Stimulated activated CD8-positive, alpha-beta memory T cell treated with anti-CD3 and anti-CD28 coated beads, Interleukin-12 subunit alpha, Interleukin-12 subunit beta, amount 100 ng/mL, for 4 hours (primary cell): ENCODE measurements around the gene C11orf91.
"Not testable (repeated sequence)": the region's sequence is repeated elsewhere in the genome, so short reads cannot be mapped to it uniquely, and the experiment has no call there.

Experiments used
- DNase-seq: peaks from one replicate; pipeline ENCODE4 v3.0.0-alpha.2; 2020; ENCODE audit warnings: low read depth

Gene C11orf91

DNA sequence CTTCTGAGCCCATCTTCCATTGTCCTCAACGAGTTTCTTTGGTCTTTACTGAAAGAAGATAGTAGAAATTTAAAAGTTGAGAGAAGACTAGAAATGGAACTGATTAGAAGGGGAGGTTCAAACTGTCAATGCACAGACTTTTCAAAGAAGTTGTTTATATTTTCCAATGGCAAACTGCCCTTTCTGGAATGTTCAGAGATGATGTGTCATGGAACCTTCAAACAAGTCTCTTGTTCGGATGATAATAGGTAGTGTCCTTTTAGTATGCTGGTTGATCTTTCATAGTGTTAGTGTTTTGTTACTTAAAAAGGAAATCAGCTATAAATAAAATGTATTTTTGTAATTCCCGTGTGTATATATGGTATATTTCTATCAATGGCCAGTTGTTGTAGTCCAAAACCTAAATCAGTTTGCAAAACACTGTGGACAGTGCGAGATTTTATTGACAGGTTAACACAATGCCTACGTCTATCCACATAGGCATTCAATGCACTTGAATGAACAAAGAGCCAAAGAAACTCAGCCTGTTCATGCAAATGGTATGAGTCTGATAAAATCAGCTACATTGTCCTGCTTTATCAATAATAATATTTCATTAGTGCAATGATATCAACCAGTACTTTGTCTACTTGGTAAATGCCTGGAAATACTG is 30.9 kb downstream of the C11orf91 start:
- DNase-seq, result no peak

DNA sequence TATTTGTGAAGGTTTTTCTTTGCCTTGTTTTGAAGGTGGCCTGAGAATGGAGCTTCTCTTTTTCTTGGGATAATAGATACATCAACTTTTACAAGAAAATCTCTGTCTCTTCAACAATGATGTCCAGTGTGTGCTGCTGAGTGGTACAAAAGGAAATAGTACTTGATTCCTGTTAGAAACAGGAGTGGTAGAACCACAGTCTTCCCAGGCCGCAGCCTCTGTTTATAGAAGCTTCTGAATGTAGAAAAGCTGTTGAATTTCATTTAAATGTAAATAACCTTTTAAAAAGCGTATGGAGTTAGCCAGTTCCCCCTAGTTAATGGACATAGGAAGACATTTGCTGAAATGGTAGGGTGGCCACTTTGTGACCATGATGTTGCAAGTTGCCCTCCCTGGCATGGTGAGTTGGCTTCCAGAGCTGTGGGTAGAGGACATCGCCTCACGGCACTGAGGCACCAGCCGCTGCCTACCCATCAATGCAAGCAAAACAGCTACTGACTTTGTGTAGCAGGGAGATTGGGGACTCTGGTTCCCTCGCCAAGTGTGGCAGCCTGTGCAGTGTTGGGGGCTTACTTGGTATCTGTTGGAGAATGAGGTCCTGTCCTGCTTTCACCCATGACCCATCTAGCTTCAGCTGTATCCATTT is 31.6 kb downstream of the C11orf91 start:
- no peak for DNase-seq

GRCh38 chr11:33668468-33668825 is 32.2 kb downstream of the C11orf91 start:
- no peak for DNase-seq

DNA sequence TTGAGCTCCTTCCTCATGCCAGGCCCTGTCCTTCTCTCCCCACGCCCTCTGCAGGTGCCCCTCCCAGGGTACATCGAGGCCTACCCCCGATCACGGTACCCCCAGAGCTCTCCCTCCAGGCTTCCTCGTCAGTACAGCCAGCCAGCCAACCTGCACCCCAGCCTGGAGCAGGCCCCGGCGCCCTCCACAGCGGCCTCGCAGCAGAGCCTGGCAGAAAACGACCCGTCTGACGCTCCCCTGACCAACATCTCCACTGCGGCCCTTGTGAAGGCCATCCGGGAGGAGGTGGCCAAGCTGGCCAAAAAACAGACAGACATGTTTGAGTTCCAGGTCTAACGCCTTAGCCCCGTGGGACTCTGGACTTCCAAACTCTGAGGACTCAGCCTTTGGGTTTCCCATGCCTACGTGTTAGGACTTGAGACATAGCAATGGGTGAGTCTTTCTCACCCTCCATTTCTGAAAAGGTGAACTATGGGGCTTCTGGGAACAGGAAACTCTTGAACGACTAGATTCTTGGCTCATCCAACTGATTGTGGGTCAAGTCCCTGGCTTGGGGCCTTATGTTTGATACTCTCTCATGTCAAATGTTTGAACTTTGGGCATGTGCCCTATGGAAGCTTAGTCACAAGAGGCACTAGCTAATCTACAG is 32.7 kb downstream of the C11orf91 start:
- no peak for DNase-seq

DNA sequence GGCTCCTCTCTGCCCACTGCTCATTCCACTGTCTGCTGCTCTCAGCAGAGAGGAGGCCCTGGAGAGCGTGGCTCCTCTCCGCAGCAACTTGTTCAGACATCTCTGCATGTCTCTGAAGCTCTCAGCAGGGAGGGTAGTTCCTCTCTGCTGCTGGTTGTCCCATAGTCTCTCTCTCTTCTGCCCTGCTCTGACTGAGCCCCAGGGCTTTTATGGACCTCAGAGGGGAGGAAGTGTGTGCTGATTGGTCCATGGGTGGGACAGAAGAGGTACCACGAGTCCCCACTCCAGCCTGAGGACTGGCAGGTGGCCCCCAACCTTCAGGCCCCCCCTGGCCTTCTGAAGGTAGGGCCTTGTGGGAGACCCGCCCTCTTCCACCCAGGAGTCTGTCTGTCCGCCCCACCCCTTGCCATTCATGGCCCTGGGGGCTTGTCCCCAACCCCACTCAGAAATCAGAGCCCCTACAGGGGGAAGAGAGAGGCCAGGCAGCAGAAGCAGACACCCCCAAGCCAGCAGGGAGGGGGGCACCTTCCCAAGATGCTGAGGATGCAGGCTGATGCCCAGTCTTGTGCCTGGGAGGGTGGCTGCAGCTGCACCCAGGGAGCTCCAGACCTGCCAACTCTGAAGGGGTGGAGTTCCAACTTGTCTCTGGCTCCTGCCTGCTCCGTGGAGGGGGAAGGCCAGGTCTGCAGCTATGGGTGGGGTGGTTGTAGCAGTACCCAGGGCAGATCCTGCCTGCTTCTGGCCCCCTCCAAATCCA is 35.1 kb downstream of the C11orf91 start:
- DNase-seq, result no peak

- DNase-seq, result no peak
These were observed 35.8 kb downstream of the C11orf91 start for GRCh38 chr11:33664827-33665226.

DNA sequence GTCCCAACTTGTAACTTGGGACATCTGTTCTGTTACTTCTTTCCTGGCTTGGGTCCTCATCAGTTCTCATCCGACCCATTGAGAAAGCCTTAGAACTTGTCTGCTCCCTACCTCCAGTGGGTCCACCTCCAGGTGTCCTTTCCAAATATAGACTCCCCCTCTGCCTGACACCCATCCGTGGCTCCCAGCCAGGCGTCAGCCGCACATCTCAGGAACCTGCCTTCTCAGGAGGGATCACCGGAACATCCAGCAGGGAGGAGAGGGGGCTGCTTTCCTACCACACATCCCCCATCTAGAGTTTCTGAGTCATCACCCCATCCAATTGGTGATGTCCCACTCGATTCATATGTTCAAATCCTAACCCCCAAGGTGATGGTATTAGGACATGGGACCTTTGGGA is 36.5 kb downstream of the C11orf91 start:
- DNase-seq, result no peak

GRCh38 chr11:33663121-33663520 is 37.5 kb downstream of the C11orf91 start:
- no peak for DNase-seq

DNA sequence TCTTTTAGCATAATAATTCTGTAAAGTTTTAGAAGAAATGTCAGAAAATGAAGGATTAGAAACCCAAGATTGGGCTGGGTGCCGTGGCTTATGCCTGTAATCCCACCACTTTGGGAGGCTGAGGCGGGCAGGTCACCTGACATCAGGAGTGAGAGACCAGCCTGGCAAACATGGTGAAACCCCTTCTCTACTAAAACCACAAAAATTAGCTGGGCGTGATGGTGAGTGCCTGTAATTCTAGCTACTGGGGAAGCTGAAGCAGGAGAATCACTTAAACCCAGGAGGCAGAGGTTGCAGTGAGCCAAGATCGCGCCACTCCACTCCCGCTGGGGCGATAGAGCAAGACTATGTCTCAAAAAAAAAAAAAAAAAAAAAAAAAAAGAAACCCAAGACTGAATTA is 39.1 kb downstream of the C11orf91 start:
- not testable (repeated sequence) for DNase-seq

GRCh38 chr11:33660962-33661361 is 39.7 kb downstream of the C11orf91 start:
- no peak for DNase-seq

DNA sequence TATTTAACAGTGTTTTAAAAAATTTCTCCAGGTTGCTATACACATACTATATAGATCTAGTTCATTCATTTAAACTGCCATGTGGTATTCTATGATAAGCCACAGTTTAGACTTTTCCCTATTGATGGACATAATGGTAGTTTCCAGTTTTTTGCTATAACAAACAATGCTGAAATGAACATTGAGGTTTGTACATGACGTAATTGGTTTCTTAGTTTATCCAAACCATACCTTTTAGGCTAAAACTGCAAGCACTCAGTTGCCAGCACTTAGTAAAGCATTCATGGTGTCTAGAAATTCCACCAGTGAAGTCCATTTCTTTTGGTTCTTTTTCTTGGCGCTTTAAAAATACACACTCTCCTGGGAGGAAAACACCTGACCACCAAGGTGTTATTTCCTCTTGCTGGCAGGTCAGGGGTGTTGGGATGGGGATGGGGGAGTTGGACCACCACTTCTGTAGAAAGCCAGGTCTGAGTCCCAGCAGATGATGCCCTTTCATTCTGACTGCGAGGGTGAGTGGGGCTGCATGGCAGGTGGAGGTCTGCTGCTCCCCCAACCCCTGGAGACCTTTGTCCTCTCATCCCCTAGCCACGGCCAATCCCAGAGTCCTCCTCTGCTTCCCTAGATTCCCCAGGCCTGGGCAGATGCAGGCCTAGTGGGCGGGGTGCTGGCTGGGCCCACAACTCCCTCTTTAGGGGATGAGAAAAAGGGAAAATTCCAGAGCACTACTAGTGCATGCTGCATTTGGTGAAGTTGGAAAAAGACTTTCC is 41.1 kb downstream of the C11orf91 start:
- no peak for DNase-seq

GRCh38 chr11:33658195-33658900 is 42.3 kb downstream of the C11orf91 start:
- DNase-seq, result no peak

DNA sequence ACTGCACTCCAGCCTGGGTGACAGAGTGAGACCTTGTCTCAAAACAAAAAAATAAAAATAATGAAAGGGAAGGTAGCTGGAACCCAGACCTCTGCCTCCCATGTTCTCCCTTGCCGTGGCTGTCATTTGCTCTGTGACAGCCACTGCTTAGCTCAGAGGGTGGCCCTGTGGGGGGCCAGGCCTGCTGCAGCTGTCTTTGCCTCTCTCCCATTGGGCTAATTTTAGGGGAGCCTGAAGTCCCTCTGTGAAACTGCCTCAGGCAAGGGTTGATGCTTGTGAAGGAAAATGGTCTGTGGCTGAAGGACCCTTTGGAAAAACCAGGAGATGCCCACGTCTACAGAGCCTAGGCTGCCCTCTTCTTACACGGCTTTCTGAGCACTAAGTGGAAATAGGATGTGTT is 42.9 kb downstream of the C11orf91 start:
- no peak for DNase-seq

GRCh38 chr11:33656768-33657167 is 43.9 kb downstream of the C11orf91 start:
- no peak for DNase-seq

- DNase-seq, result no peak
These were observed 44.6 kb downstream of the C11orf91 start for GRCh38 chr11:33655842-33656600.

DNA sequence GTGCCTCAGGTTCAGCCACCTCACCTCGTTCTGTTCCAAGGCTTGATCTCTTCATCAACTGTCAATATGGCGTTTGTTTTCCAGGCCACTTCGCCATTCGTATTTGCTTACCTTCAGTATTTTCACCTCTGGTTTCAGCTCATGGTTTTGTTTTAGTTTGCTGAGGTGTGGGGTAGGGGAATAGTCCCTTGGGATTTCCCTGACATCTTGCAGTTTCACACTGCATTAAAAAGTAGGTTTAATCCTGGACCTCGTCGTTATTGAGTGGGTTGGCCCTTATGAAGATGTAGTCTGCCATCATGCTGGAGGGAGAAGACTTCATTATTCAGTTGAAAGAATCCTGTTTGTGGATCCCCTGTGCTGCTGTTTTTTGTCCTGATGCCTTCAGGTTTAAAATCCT is 46.0 kb downstream of the C11orf91 start:
- DNase-seq, result no peak

DNA sequence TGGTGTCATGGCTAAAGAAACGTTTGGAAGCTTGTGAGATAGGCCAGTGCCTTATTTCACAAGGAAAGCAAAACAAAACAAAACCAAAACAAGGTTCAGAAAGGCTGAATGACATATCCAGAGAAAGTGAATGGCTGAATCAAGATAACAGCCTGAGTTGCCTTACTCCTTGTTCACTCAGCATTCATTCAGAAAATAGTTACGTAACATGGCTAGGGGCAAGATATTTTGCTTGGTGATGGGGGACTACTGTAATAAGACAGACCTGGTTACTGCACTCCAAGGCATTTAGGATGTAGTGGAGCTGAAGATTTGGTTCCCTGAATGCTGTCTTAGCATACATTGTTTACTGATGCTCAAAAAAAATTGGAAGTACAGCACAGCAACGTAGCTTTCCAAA is 47.7 kb downstream of the C11orf91 start:
- DNase-seq, result no peak

GRCh38 chr11:33652431-33652830 is 48.2 kb downstream of the C11orf91 start:
- DNase-seq, result no peak

DNA sequence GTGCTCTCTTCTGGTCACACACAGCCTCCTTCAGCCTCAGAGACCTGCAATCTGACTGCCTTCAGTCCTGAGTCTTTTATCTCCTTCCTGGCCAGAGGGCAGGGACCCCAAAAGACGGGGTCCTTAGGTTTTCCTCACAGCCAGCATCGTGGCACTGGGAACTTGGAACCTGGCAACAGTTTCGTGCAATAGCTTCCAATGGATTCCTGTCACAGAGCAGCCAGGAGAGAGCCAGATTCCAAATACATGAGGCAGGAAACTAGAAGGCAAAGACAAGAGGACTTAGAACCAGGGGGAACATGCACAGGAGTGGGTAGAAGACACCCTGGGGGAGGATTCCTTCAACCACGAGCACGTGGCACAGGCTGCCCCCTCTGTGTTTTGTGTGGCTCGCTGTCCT is 48.6 kb downstream of the C11orf91 start:
- no peak for DNase-seq

- no peak for DNase-seq
These were observed 49.1 kb downstream of the C11orf91 start for GRCh38 chr11:33651555-33651954.

GRCh38 chr11:33649944-33650343 is 50.7 kb downstream of the C11orf91 start:
- DNase-seq, result no peak
